ENCODE data around the gene OR6M1.

GRCh38 chr11:123775289-123775688 is 30.9 kb downstream of the OR6M1 start:
- TF ChIP-seq, protein P1, sequence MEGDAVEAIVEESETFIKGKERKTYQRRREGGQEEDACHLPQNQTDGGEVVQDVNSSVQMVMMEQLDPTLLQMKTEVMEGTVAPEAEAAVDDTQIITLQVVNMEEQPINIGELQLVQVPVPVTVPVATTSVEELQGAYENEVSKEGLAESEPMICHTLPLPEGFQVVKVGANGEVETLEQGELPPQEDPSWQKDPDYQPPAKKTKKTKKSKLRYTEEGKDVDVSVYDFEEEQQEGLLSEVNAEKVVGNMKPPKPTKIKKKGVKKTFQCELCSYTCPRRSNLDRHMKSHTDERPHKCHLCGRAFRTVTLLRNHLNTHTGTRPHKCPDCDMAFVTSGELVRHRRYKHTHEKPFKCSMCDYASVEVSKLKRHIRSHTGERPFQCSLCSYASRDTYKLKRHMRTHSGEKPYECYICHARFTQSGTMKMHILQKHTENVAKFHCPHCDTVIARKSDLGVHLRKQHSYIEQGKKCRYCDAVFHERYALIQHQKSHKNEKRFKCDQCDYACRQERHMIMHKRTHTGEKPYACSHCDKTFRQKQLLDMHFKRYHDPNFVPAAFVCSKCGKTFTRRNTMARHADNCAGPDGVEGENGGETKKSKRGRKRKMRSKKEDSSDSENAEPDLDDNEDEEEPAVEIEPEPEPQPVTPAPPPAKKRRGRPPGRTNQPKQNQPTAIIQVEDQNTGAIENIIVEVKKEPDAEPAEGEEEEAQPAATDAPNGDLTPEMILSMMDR (IDR thresholded peaks at IDR 0.05): no peak
- TF ChIP-seq POLR2A (IDR thresholded peaks at IDR 0.05): no peak

Measured in prostate gland (tissue), 2 donors.